Measurements from ENCODE around the gene RAB3D. TPM values are rescaled to one million over a fixed set of nuclear protein-coding genes. Genes with fewer than 3 reads are reported as not detected.
A peak's percentile ranks its signal among the peaks of the same experiment; 100 is the strongest.

RAB3D gene
- total RNA-seq, 2 donors from 2014 or later = 47.7 to 54.0 TPM

GRCh38 chr19:11293433-11294389 is 45.7 kb downstream of the RAB3D start:
- peak overlapping the region; percentile 15 to 43 for H3K9ac ChIP-seq (ENCODE audit: low read depth in 2 of 2, low read length in 2 of 2)

GRCh38 chr19:11291991-11292390 is 47.5 kb downstream of the RAB3D start:
- Histone ChIP-seq H3K36me3 (no peaks in the 10 kb centered on the region), H3K9me3 (no peaks in the 10 kb centered on the region), H3K27me3 (no peaks in the 10 kb centered on the region), H3K4me1 (no peaks in the 10 kb centered on the region), H3K4me3 (no peak overlapping the region), H3K27ac (no peak overlapping the region), H3K9ac (ENCODE audit: low read depth in 2 of 2, low read length in 2 of 2) (no peak overlapping the region)
- intact Hi-C loops (cut with DNase I) = loop anchor here (5.0 kb wide), 2 partner anchors 90 to 155 kb away; partner anchors contain the start of gene EPOR
- TF ChIP-seq CTCF (IDR thresholded peaks at IDR 0.05) = no peak
- DNase-seq = no peak

More at GRCh38 chr19:11293433-11294389, 45.7 kb downstream of the RAB3D start:
- DNase-seq = peak; percentile 95
- TF ChIP-seq CTCF (IDR thresholded peaks at IDR 0.05) = peak; percentile 98
- no peaks in the 10 kb centered on the region for H3K4me1 ChIP-seq
- intact Hi-C loops (cut with DNase I) = loop anchor here (5.0 kb wide), 2 partner anchors 89 to 154 kb away; partner anchors contain the start of gene EPOR
- H3K9me3 ChIP-seq = no peaks in the 10 kb centered on the region
- no peaks in the 10 kb centered on the region for H3K36me3 ChIP-seq
- H3K27me3 ChIP-seq = no peaks in the 10 kb centered on the region
- H3K27ac ChIP-seq = no peak overlapping the region
- H3K4me3 ChIP-seq = peak overlapping the region; percentile 19

GRCh38 chr19:11291415-11291814 is 48.0 kb downstream of the RAB3D start:
- Histone ChIP-seq H3K27me3 (no peaks in the 10 kb centered on the region), H3K27ac (no peak overlapping the region), H3K9me3 (no peaks in the 10 kb centered on the region), H3K9ac (ENCODE audit: low read depth in 2 of 2, low read length in 2 of 2) (no peak overlapping the region), H3K36me3 (no peaks in the 10 kb centered on the region), H3K4me3 (no peak overlapping the region), H3K4me1 (no peaks in the 10 kb centered on the region)
- intact Hi-C loops (cut with DNase I) = loop anchor here (5.0 kb wide), 2 partner anchors 91 to 156 kb away; partner anchors contain the start of gene EPOR
- no peak for DNase-seq
- no peak for TF ChIP-seq CTCF (IDR thresholded peaks at IDR 0.05)

GRCh38 chr19:11290256-11290655 is 49.2 kb downstream of the RAB3D start:
- no peak overlapping the region for H3K9ac ChIP-seq (ENCODE audit: low read depth in 2 of 2, low read length in 2 of 2)
- intact Hi-C loops (cut with DNase I) = loop anchor here (5.0 kb wide), 2 partner anchors 92 to 157 kb away; partner anchors contain the start of gene EPOR
- no peak for TF ChIP-seq CTCF (IDR thresholded peaks at IDR 0.05)

DNA sequence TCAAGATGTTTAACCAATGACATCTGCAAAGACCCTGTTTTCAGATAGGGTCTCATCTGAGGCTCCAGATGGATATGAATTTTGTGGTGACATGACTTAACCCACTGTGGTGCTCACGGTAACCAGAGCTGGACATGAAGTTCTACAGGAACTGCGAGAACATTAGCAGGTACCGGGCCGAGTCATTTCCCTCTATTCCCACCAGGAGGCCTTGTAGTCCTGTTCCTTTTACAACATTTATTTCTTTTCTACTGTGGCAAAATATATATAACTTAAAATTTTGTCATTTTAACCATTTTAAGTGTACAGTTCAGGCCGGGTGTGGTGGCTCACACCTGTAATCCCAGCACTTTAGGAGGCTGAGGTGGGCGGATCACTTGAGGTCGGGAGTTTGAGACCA is 51.1 kb downstream of the RAB3D start:
- TF ChIP-seq CTCF (IDR thresholded peaks at IDR 0.05) = peak; percentile 37
- H3K27ac ChIP-seq = no peak overlapping the region
- no peak overlapping the region for H3K9ac ChIP-seq (ENCODE audit: low read depth in 2 of 2, low read length in 2 of 2)
- H3K27me3 ChIP-seq = no peaks in the 10 kb centered on the region
- no peaks in the 10 kb centered on the region for H3K4me1 ChIP-seq
- H3K4me3 ChIP-seq = no peak overlapping the region
- no peak for DNase-seq
- intact Hi-C loops (cut with DNase I) = no loop called here
- no peaks in the 10 kb centered on the region for H3K36me3 ChIP-seq
- no peaks in the 10 kb centered on the region for H3K9me3 ChIP-seq

More at GRCh38 chr19:11290256-11290655, 49.2 kb downstream of the RAB3D start:
- Histone ChIP-seq H3K4me1 (no peaks in the 10 kb centered on the region), H3K36me3 (no peaks in the 10 kb centered on the region), H3K27me3 (no peaks in the 10 kb centered on the region), H3K27ac (no peak overlapping the region), H3K4me3 (no peak overlapping the region), H3K9me3 (no peaks in the 10 kb centered on the region)
- DNase-seq = no peak
